Hematopoietic multipotent progenitor cell treated with erythropoietin and hydrocortisone succinate and interleukin-3 and kit ligand, for 4 days (in vitro differentiated cells): ENCODE results near the gene MRTFA.
"Not testable (repeated sequence)": the region's sequence is repeated elsewhere in the genome, so short reads cannot be mapped to it uniquely, and the experiment has no call there.

Experiments used
- DNase-seq: peaks from one replicate; pipeline ENCODE4 v3.0.0-alpha.2; 2015

MRTFA gene

GRCh38 chr22:40656651-40657050 is 20.1 kb upstream of the MRTFA start:
- DNase-seq = not testable (repeated sequence)

- DNase-seq = not testable (repeated sequence)
These were observed 19.4 kb upstream of the MRTFA start for GRCh38 chr22:40655941-40656340.

GRCh38 chr22:40654522-40655167 is 18.1 kb upstream of the MRTFA start:
- DNase-seq = peak; percentile 71

- no peak for DNase-seq
These were observed 16.8 kb upstream of the MRTFA start for GRCh38 chr22:40653361-40653760.

GRCh38 chr22:40651563-40652501 is 15.3 kb upstream of the MRTFA start:
- DNase-seq = peak; percentile 97

- no peak for DNase-seq
These were observed 14.5 kb upstream of the MRTFA start for GRCh38 chr22:40651057-40651456.

- no peak for DNase-seq
These were observed 11.9 kb upstream of the MRTFA start for GRCh38 chr22:40648386-40648785.

- no peak for DNase-seq
These were observed 9.2 kb upstream of the MRTFA start for GRCh38 chr22:40645579-40646197.

- DNase-seq = no peak
These were observed 5.8 kb upstream of the MRTFA start for GRCh38 chr22:40642316-40642715.

- DNase-seq = no peak
These were observed 4.8 kb upstream of the MRTFA start for GRCh38 chr22:40641269-40641668.

GRCh38 chr22:40638261-40638660 is 1.7 kb upstream of the MRTFA start:
- DNase-seq = no peak

GRCh38 chr22:40637183-40638150 is 948 bp upstream of the MRTFA start:
- DNase-seq = peak; percentile 66

GRCh38 chr22:40635940-40636379 is 559 bp downstream of the MRTFA start:
- DNase-seq = no peak

GRCh38 chr22:40635043-40635939 is 1.2 kb downstream of the MRTFA start:
- no peak for DNase-seq

- no peak for DNase-seq
These were observed 2.2 kb downstream of the MRTFA start for GRCh38 chr22:40634119-40634903.

GRCh38 chr22:40633036-40633435 is 3.5 kb downstream of the MRTFA start:
- no peak for DNase-seq

- DNase-seq = no peak
These were observed 4.6 kb downstream of the MRTFA start for GRCh38 chr22:40631925-40632324.

GRCh38 chr22:40628354-40629042 is 8.0 kb downstream of the MRTFA start:
- no peak for DNase-seq

- no peak for DNase-seq
These were observed 8.9 kb downstream of the MRTFA start for GRCh38 chr22:40627612-40628011.

- DNase-seq = no peak
These were observed 9.7 kb downstream of the MRTFA start for GRCh38 chr22:40626851-40627250.
